Adipose tissue (tissue), 3 donors: ENCODE measurements around the gene FETUB. TPM values are rescaled to one million over a fixed set of nuclear protein-coding genes. Genes with fewer than 3 reads are reported as not detected.
"Not testable (repeated sequence)": the region's sequence is repeated elsewhere in the genome, so short reads cannot be mapped to it uniquely, and the experiment has no call there.

ENCODE experiments used
- H3K27ac ChIP-seq: one replicate; pipeline ENCODE4 v1.5.1; 2013; ENCODE audit warnings: low read depth, low read length
- WGBS, 3 donors: extraction: QIAGEN DNeasy Blood & Tissue Kit; methylation state at CpG; one replicate each; pipeline ENCODE4 v1.1.7; 2013; 5-methylcytosine and 5-hydroxymethylcytosine counted together
- polyA plus RNA-seq, 3 donors: library from polyadenylated mRNA; stranded (reverse); fragments of 200-250 nt; gene quantifications; one replicate each; pipeline ENCODE4 v1.2.3, GENCODE V29; 2013
- donor health status: healthy with polysubstance abuse.
- donor health status: Bipolar disorder and iron deficiency.
- donor health status: healthy.

FETUB gene
- polyA plus RNA-seq, 3 donors: not detected

GRCh38 chr3:186663361-186664118 is 23.3 kb downstream of the FETUB start:
- no peak overlapping the region for H3K27ac ChIP-seq
- WGBS, 3 donors: 26 to 32% (median 29%) methylated on average over 7 of the region's 7 CpGs

- no peak overlapping the region for H3K27ac ChIP-seq
Measured at GRCh38 chr3:186664119-186664495, 23.9 kb downstream of the FETUB start.

GRCh38 chr3:186664506-186664905 is 24.3 kb downstream of the FETUB start:
- WGBS, 3 donors: 52 to 63% (median 52%) methylated on average over 4 of the region's 4 CpGs
- no peak overlapping the region for H3K27ac ChIP-seq

- WGBS, 3 donors: 33 to 88% (median 81%) methylated on average over 8 of the region's 8 CpGs
Measured at GRCh38 chr3:186665625-186666188, 25.5 kb downstream of the FETUB start, which contains the start of gene HRG. HRG (plus strand) TSS chr3:186666014; CDS start chr3:186666032, 18 bp downstream.

GRCh38 chr3:186668426-186668825 is 28.2 kb downstream of the FETUB start:
- 66 to 76% (median 72%) methylated on average over 6 of the region's 6 CpGs for WGBS, 3 donors

More at GRCh38 chr3:186665625-186666188, 25.5 kb downstream of the FETUB start, which contains the start of gene HRG:
- no peak within 1 kb of the TSS for H3K27ac ChIP-seq

GRCh38 chr3:186669378-186670084 is 29.3 kb downstream of the FETUB start:
- no peak overlapping the region for H3K27ac ChIP-seq
- 70 to 91% (median 73%) methylated on average over 2 of the region's 2 CpGs for WGBS, 3 donors

More at GRCh38 chr3:186668426-186668825, 28.2 kb downstream of the FETUB start:
- H3K27ac ChIP-seq: no peak overlapping the region

GRCh38 chr3:186670155-186670554 is 30.0 kb downstream of the FETUB start:
- H3K27ac ChIP-seq: no peak overlapping the region

GRCh38 chr3:186671051-186671450 is 30.9 kb downstream of the FETUB start:
- no peak overlapping the region for H3K27ac ChIP-seq
- 87 to 93% (median 92%) methylated on average over 3 of the region's 3 CpGs for WGBS, 3 donors

GRCh38 chr3:186678604-186679003 is 38.4 kb downstream of the FETUB start:
- no peak overlapping the region for H3K27ac ChIP-seq

- 43 to 56% (median 52%) methylated on average over 1 of the region's 1 CpG for WGBS, 3 donors
- no peak overlapping the region for H3K27ac ChIP-seq
Measured at GRCh38 chr3:186679151-186679550, 39.0 kb downstream of the FETUB start.

GRCh38 chr3:186680869-186681268 is 40.7 kb downstream of the FETUB start:
- 91 to 96% (median 95%) methylated on average over 1 of the region's 1 CpG for WGBS, 3 donors
- H3K27ac ChIP-seq: no peak overlapping the region

GRCh38 chr3:186682812-186683211 is 42.6 kb downstream of the FETUB start:
- H3K27ac ChIP-seq: no peak overlapping the region
- 51 to 74% (median 64%) methylated on average over 3 of the region's 3 CpGs for WGBS, 3 donors

GRCh38 chr3:186683979-186684378 is 43.8 kb downstream of the FETUB start:
- WGBS, 3 donors: 63 to 69% (median 65%) methylated on average over 3 of the region's 3 CpGs
- no peak overlapping the region for H3K27ac ChIP-seq

GRCh38 chr3:186686475-186686874 is 46.3 kb downstream of the FETUB start:
- 68 to 84% (median 76%) methylated on average over 2 of the region's 2 CpGs for WGBS, 3 donors
- not testable (repeated sequence) for H3K27ac ChIP-seq

GRCh38 chr3:186687120-186687651 is 47.0 kb downstream of the FETUB start:
- no peak overlapping the region for H3K27ac ChIP-seq
- 54 to 82% (median 81%) methylated on average over 12 of the region's 12 CpGs for WGBS, 3 donors

GRCh38 chr3:186690304-186690703 is 50.1 kb downstream of the FETUB start:
- 64 to 86% (median 74%) methylated on average over 1 of the region's 1 CpG for WGBS, 3 donors
- H3K27ac ChIP-seq: not testable (repeated sequence)

GRCh38 chr3:186691676-186692075 is 51.5 kb downstream of the FETUB start:
- WGBS, 3 donors: 89 to 92% (median 90%) methylated on average over 7 of the region's 7 CpGs
- H3K27ac ChIP-seq: no peak overlapping the region

- whole genome bisulfite sequencing, 3 donors: 41 to 80% (median 72%) methylated on average over 3 of the region's 3 CpGs
- H3K27ac ChIP-seq: no peak overlapping the region
Measured at GRCh38 chr3:186693843-186694242, 53.6 kb downstream of the FETUB start.

- 72 to 86% (median 83%) methylated on average over 6 of the region's 6 CpGs for WGBS, 3 donors
Measured at GRCh38 chr3:186694288-186695032, 54.3 kb downstream of the FETUB start.

More at GRCh38 chr3:186694288-186695032, 54.3 kb downstream of the FETUB start:
- H3K27ac ChIP-seq: no peak overlapping the region
